Stimulated activated CD8-positive, alpha-beta memory T cell treated with anti-CD3 and anti-CD28 coated beads, Interleukin-7, amount 100 ng/mL, for 4 hours (primary cell): ENCODE data around the gene CRB2.
"Not testable (repeated sequence)": the region's sequence is repeated elsewhere in the genome, so short reads cannot be mapped to it uniquely, and the experiment has no call there.

ENCODE experiments used
- DNase-seq, 2 donors: peaks; one replicate each; pipeline ENCODE4 v3.0.0-alpha.2; 2020; ENCODE audit warnings: low read depth in 2 of 2

CRB2 gene

GRCh38 chr9:123380852-123381705, 25.1 kb downstream of the CRB2 start:
- DNase-seq, result no peak

- no peak for DNase-seq
Observed at GRCh38 chr9:123382653-123383511, 26.9 kb downstream of the CRB2 start.

GRCh38 chr9:123383512-123384170, 27.6 kb downstream of the CRB2 start:
- no peak for DNase-seq

GRCh38 chr9:123387686-123388085, 31.7 kb downstream of the CRB2 start:
- DNase-seq, result no peak

- no peak for DNase-seq
Observed at GRCh38 chr9:123389070-123389469, 33.1 kb downstream of the CRB2 start.

- no peak for DNase-seq
Observed at GRCh38 chr9:123389698-123390097, 33.7 kb downstream of the CRB2 start.

GRCh38 chr9:123390337-123391135, 34.5 kb downstream of the CRB2 start:
- no peak for DNase-seq

- DNase-seq, result no peak
Observed at GRCh38 chr9:123391233-123391632, 35.2 kb downstream of the CRB2 start.

- no peak for DNase-seq
Observed at GRCh38 chr9:123391946-123392345, 35.9 kb downstream of the CRB2 start.

- DNase-seq, result no peak
Observed at GRCh38 chr9:123392802-123393201, 36.8 kb downstream of the CRB2 start.

- DNase-seq, result no peak
Observed at GRCh38 chr9:123394291-123395235, 38.6 kb downstream of the CRB2 start.

- DNase-seq, result no peak
Observed at GRCh38 chr9:123395276-123395688, 39.3 kb downstream of the CRB2 start.

GRCh38 chr9:123395689-123396511, 39.9 kb downstream of the CRB2 start:
- DNase-seq, result no peak

- DNase-seq, result no peak
Observed at GRCh38 chr9:123397975-123398374, 42.0 kb downstream of the CRB2 start.

GRCh38 chr9:123398938-123399337, 42.9 kb downstream of the CRB2 start:
- not testable (repeated sequence) for DNase-seq

GRCh38 chr9:123399803-123400378, 43.9 kb downstream of the CRB2 start:
- DNase-seq, result no peak

- DNase-seq, result no peak
Observed at GRCh38 chr9:123400926-123401503, 45.0 kb downstream of the CRB2 start.

- DNase-seq, result no peak
Observed at GRCh38 chr9:123401879-123402513, 46.0 kb downstream of the CRB2 start.
